Activated T-cell treated with anti-CD3 and anti-CD28 coated beads, Interleukin-2, amount 50 U/mL, for 4 hours (primary cell): ENCODE results near the gene TMEM60. TPM values are rescaled to one million over a fixed set of nuclear protein-coding genes. Genes with fewer than 3 reads are reported as not detected.
A peak's percentile ranks its signal among the peaks of the same experiment; 100 is the strongest.
"Not testable (repeated sequence)": the region's sequence is repeated elsewhere in the genome, so short reads cannot be mapped to it uniquely, and the experiment has no call there.

Experiments
- ATAC-seq, 2 donors: fragments of 200-7000 bp; cut with Tn5 transposase; one replicate each; pipeline ENCODE4 v1.10.0; 2021
- DNase-seq: peaks from one replicate; pipeline ENCODE4 v3.0.0-alpha.2; 2020
- H3K27me3 Mint-ChIP-seq: one replicate; pipeline ENCODE4 v1.8.0; 2021; ENCODE audit warnings: low read depth, mixed read lengths
- H3K36me3 Mint-ChIP-seq: one replicate; pipeline ENCODE4 v1.8.0; 2022; ENCODE audit warnings: mixed read lengths; ENCODE audit not compliant: insufficient read depth
- H3K4me1 Mint-ChIP-seq: one replicate; pipeline ENCODE4 v1.8.0; 2021; ENCODE audit warnings: low read depth, mixed read lengths
- H3K4me3 Mint-ChIP-seq: one replicate; pipeline ENCODE4 v1.8.0; 2021; ENCODE audit warnings: mild to moderate bottlenecking, moderate library complexity, mixed read lengths
- H3K9me3 Mint-ChIP-seq: one replicate; pipeline ENCODE4 v1.8.0; 2021; ENCODE audit warnings: mixed read lengths
- total RNA-seq, 3 donors: library from RNA; stranded (reverse); gene quantifications; one replicate each; pipeline ENCODE4 v1.2.1, GENCODE V29; 2021

TMEM60 gene
- total RNA-seq, 3 donors from 2014 or later = 5.5 to 7.8 (median 6.3) TPM

DNA sequence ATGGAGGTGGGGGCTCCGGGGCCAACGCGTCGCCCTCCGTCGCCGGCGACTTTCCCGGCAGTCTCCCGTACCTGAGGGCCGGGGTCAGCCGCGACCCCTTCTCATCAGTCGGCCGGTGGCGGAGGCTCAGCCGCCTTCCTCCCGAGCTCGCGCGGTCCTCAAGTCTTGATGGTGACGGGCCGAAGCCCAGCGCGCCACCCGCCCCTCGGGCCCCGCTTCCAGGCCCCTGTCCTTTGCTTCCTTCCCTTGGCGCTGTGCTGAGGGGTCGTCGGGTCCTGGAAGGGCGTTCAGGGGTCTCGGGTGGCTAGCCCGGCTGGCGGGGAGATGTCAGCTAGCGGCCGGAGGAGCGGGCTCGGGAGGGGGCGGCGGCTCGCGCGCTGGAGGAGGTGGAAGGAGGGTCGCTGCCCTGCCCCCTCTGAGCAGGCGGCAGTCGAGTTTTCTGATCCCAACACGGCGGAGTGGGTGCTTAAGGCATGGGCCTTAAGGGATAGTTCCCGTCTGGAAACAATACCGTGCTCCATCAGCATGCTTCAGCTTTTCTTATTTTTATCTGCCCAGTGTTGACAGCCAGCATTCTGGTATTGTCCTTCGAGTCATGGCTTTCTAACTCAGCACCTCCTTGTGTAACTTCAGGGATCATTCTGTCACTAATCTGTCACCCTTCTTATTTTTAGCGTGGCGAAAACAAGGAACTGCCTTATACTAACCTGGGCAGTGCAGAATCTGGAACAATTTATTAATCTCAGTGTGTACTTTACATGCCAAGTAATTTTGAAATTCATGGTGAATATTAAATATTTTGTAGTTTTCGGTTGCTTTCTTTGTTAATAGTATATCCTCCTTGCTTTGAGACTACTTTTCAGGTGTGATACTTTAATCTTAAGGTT is 1.1 kb upstream of the TMEM60 start:
- Mint-ChIP-seq H3K27me3 (no peaks in the 10 kb centered on the region), H3K4me1 (peaks cover 74% of the 10 kb centered on the region), H3K36me3 (no peaks in the 10 kb centered on the region), H3K4me3 (peak overlapping the region; percentile 98), H3K9me3 (no peaks in the 10 kb centered on the region)
- ATAC-seq (no peak), DNase-seq (peak; percentile 9)

- peaks cover 6% of the 10 kb centered on the region for H3K36me3 Mint-ChIP-seq
- H3K27me3 Mint-ChIP-seq = no peaks in the 10 kb centered on the region
- DNase-seq (no peak), ATAC-seq (peak; percentile 38 to 44)
- no peaks in the 10 kb centered on the region for H3K9me3 Mint-ChIP-seq
- peak overlapping the region; percentile 98 for H3K4me3 Mint-ChIP-seq
- H3K4me1 Mint-ChIP-seq = peaks cover 66% of the 10 kb centered on the region
These were observed 370 bp downstream of the TMEM60 start for GRCh38 chr7:77797734-77798393.

DNA sequence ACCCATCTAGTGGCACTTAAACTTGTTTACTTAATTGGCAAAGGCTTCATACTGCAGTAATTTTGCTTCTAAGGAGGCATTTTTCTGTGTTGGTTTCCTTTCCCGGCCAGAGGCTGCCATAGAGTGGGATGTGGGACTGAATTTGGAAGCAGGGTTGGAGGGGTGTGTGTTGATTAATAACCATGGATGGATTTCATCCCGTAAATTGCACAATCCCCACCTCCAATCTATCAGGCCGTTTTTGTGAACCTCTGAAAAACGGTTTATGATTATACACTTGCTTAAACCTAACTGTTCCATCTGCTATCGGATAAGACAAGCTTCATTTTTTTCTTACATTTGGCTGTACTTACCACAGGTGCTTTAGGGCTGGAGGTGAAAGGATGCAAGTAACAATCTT is 1.3 kb downstream of the TMEM60 start:
- no peak for ATAC-seq
- H3K36me3 Mint-ChIP-seq = peaks cover 6% of the 10 kb centered on the region
- no peaks in the 10 kb centered on the region for H3K9me3 Mint-ChIP-seq
- peaks cover 57% of the 10 kb centered on the region for H3K4me1 Mint-ChIP-seq
- H3K4me3 Mint-ChIP-seq = peak overlapping the region; percentile 98
- DNase-seq = no peak
- H3K27me3 Mint-ChIP-seq = no peaks in the 10 kb centered on the region

GRCh38 chr7:77796109-77796508 is 2.1 kb downstream of the TMEM60 start:
- no peak for ATAC-seq
- DNase-seq = no peak
- peak overlapping the region; percentile 98 for H3K4me3 Mint-ChIP-seq
- H3K9me3 Mint-ChIP-seq = no peaks in the 10 kb centered on the region
- peaks cover 50% of the 10 kb centered on the region for H3K4me1 Mint-ChIP-seq
- H3K27me3 Mint-ChIP-seq = no peaks in the 10 kb centered on the region
- peaks cover 6% of the 10 kb centered on the region for H3K36me3 Mint-ChIP-seq

DNA sequence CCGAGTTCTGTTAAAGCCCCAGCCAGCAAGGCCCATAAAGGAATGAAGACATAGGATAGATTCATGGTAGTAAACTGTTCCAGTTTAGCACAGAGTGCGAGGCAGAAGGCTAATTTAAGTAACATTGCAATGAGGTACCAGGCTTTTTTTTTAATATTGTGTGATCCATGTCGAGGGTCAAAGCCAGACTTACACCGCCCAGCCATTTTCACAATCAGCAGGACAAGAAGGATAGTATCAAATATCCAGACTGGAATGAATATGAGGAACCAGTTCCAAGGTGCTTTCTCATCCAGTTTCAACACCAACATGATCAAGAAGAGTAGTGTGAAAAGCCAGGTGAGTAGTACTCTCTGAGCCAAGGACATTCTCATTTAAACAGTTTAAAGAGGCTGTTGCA is 4.2 kb downstream of the TMEM60 start:
- H3K36me3 Mint-ChIP-seq = peaks cover 6% of the 10 kb centered on the region
- no peaks in the 10 kb centered on the region for H3K27me3 Mint-ChIP-seq
- DNase-seq (no peak), ATAC-seq (no peak)
- H3K9me3 Mint-ChIP-seq = no peaks in the 10 kb centered on the region
- peaks cover 34% of the 10 kb centered on the region for H3K4me1 Mint-ChIP-seq
- H3K4me3 Mint-ChIP-seq = no peak overlapping the region

GRCh38 chr7:77791956-77792355 is 6.3 kb downstream of the TMEM60 start:
- H3K4me3 Mint-ChIP-seq = no peak overlapping the region
- no peaks in the 10 kb centered on the region for H3K27me3 Mint-ChIP-seq
- H3K36me3 Mint-ChIP-seq = peaks cover 8% of the 10 kb centered on the region
- peaks cover 26% of the 10 kb centered on the region for H3K4me1 Mint-ChIP-seq
- no peaks in the 10 kb centered on the region for H3K9me3 Mint-ChIP-seq
- ATAC-seq = no peak
- no peak for DNase-seq

GRCh38 chr7:77791336-77791735 is 6.9 kb downstream of the TMEM60 start:
- peaks cover 8% of the 10 kb centered on the region for H3K36me3 Mint-ChIP-seq
- ATAC-seq = no peak
- H3K4me3 Mint-ChIP-seq = no peak overlapping the region
- no peaks in the 10 kb centered on the region for H3K9me3 Mint-ChIP-seq
- H3K4me1 Mint-ChIP-seq = peaks cover 20% of the 10 kb centered on the region
- no peak for DNase-seq
- no peaks in the 10 kb centered on the region for H3K27me3 Mint-ChIP-seq

- no peak overlapping the region for H3K4me3 Mint-ChIP-seq
- no peaks in the 10 kb centered on the region for H3K9me3 Mint-ChIP-seq
- ATAC-seq = no peak
- peaks cover 2% of the 10 kb centered on the region for H3K4me1 Mint-ChIP-seq
- no peaks in the 10 kb centered on the region for H3K27me3 Mint-ChIP-seq
- H3K36me3 Mint-ChIP-seq = peaks cover 13% of the 10 kb centered on the region
- DNase-seq = no peak
These were observed 9.8 kb downstream of the TMEM60 start for GRCh38 chr7:77788327-77788902.

- Mint-ChIP-seq H3K4me3 (no peak overlapping the region), H3K9me3 (no peaks in the 10 kb centered on the region), H3K36me3 (peaks cover 19% of the 10 kb centered on the region), H3K4me1 (peaks cover 2% of the 10 kb centered on the region), H3K27me3 (no peaks in the 10 kb centered on the region)
- DNase-seq (no peak), ATAC-seq (no peak)
These were observed 11.5 kb downstream of the TMEM60 start for GRCh38 chr7:77786741-77787140.

- H3K36me3 Mint-ChIP-seq = peaks cover 21% of the 10 kb centered on the region
- no peak for DNase-seq
These were observed 12.2 kb downstream of the TMEM60 start for GRCh38 chr7:77786018-77786417.

GRCh38 chr7:77784426-77784825 is 13.8 kb downstream of the TMEM60 start:
- H3K4me1 Mint-ChIP-seq, H3K4me3 Mint-ChIP-seq: not testable (repeated sequence)

More at GRCh38 chr7:77786018-77786417, 12.2 kb downstream of the TMEM60 start:
- no peak overlapping the region for H3K4me3 Mint-ChIP-seq
- H3K27me3 Mint-ChIP-seq = no peaks in the 10 kb centered on the region
- H3K9me3 Mint-ChIP-seq = no peaks in the 10 kb centered on the region
- ATAC-seq = no peak
- peaks cover 2% of the 10 kb centered on the region for H3K4me1 Mint-ChIP-seq

DNA sequence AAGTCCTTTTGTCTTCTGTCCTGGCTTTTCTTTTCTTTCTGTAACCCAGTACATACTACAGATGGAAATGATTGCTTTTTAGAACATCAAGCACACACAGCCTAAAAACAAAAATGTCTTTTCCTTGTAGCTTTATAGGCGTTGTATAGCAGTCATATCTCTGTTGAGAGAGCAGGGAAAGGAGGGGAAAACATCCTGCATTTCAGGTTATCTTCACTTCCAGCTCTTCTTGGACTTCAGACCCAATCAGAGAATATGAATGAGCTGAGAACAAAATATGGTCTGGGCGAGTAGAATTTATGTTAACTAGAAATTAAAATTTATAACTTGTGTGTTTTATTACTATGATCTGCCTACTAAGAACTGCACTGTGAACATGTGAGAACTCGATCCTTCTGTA is 14.7 kb downstream of the TMEM60 start:
- Mint-ChIP-seq H3K4me1 (peaks cover under 1% of the 10 kb centered on the region), H3K27me3 (no peaks in the 10 kb centered on the region), H3K4me3 (no peak overlapping the region), H3K9me3 (no peaks in the 10 kb centered on the region), H3K36me3 (peaks cover 24% of the 10 kb centered on the region)
- ATAC-seq = no peak
- DNase-seq = no peak

More at GRCh38 chr7:77784426-77784825, 13.8 kb downstream of the TMEM60 start:
- not testable (repeated sequence) for H3K27me3 Mint-ChIP-seq, ATAC-seq, H3K9me3 Mint-ChIP-seq, DNase-seq
- peaks cover 26% of the 10 kb centered on the region for H3K36me3 Mint-ChIP-seq

DNA sequence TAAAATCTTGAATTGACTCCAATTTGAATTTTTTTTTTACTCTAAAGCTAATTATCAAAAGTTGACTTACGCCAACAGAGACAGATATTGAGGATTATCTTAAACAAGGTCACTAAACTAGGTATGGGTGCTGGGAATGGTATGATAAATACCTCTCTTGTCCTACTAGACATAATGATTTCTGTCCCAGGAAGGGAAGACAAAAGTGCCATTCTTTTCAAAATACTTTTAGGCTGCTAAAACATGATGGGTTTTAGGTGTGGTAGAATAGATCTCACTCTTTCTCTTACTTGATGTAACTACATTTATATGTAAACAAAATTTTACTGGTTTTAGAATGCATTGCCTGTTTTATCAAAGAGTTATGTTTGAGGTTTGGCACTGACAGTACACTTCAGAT is 15.1 kb downstream of the TMEM60 start:
- no peak for DNase-seq
- no peak for ATAC-seq
- H3K9me3 Mint-ChIP-seq = no peaks in the 10 kb centered on the region
- H3K4me1 Mint-ChIP-seq = no peaks in the 10 kb centered on the region
- no peak overlapping the region for H3K4me3 Mint-ChIP-seq
- H3K36me3 Mint-ChIP-seq = peaks cover 27% of the 10 kb centered on the region
- H3K27me3 Mint-ChIP-seq = no peaks in the 10 kb centered on the region

DNA sequence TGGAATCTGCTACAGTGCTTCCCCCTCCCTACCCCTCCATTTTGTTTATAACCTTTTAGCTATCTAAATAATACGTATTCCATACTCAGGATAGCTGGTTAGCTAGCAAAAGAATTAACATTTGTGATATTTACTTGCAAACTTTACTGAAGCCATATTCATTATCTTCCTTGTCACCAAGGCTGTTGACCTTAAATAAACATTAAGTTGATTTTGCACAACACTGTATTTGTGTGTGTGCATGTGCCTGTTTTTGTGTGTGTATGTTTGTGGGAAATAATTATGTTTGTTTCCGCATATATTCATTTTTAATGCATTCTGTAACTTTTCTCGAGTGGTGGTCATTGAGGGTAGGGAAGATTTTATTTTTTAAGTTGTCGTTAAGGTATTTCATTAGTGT is 15.9 kb downstream of the TMEM60 start:
- ATAC-seq (no peak), DNase-seq (no peak)
- Mint-ChIP-seq H3K4me1 (no peaks in the 10 kb centered on the region), H3K4me3 (no peak overlapping the region), H3K27me3 (no peaks in the 10 kb centered on the region), H3K36me3 (peaks cover 28% of the 10 kb centered on the region), H3K9me3 (no peaks in the 10 kb centered on the region)
